ENCODE results near the gene ACOT11. TPM values are rescaled to one million over a fixed set of nuclear protein-coding genes. Genes with fewer than 3 reads are reported as not detected.

The ACOT11 gene
- total RNA-seq, 1 experiment from 2014 or later: 1.9 TPM

- no peak overlapping the region for H3K4me3 ChIP-seq (ENCODE audit: low read depth in 2 of 2, low read length in 2 of 2)
- ChIA-PET CTCF (no interaction called here), POLR2A (no interaction called here)
- H3K4me1 ChIP-seq (ENCODE audit: control insufficient read depth, insufficient read depth, low read length): no peaks in the 10 kb centered on the region
- DNase-seq (ENCODE audit: low read depth, low spot score) (no peak), ATAC-seq (no peak)
- intact Hi-C loops (cut with micrococcal nuclease; ENCODE audit: unreplicated experiment) (no loop called here), in situ Hi-C loops (cut with HindIII; ENCODE audit: low pct_unique_long_range_greater_than_20kb, low sequenced_read_pairs) (no loop called here)
- no TSS peak for BruUV-seq (replicated peaks)
- H3K36me3 ChIP-seq (ENCODE audit: control insufficient read depth, insufficient read depth, low read length): no peaks in the 10 kb centered on the region
- no peaks in the 10 kb centered on the region for H3K27me3 ChIP-seq (ENCODE audit: control insufficient read depth, insufficient read depth, low read length)
- no peaks in the 10 kb centered on the region for H3K9me3 ChIP-seq (ENCODE audit: control insufficient read depth, insufficient read depth, low read depth, low read length)
- TF ChIP-seq TCF7L2 (IDR thresholded peaks at IDR 0.05; ENCODE audit: low read depth, low read length): no peak
- TF ChIP-seq REST (IDR thresholded peaks at IDR 0.05; ENCODE audit: insufficient read depth in 1 of 2, low read depth in 2 of 2, low read length in 1 of 2): no peak
- no peak for TF ChIP-seq POLR2AphosphoS5 (IDR thresholded peaks at IDR 0.05; ENCODE audit: low read depth, low read length)
- TF ChIP-seq CTCF (IDR thresholded peaks at IDR 0.05): no peak
- TF ChIP-seq SIN3A (IDR thresholded peaks at IDR 0.05; ENCODE audit: borderline replicate concordance, insufficient read depth, low read depth, low read length): no peak
- no peak overlapping the region for H3K27ac ChIP-seq (ENCODE audit: low read length)
These were observed 18.6 kb downstream of the ACOT11 start for GRCh38 chr1:54566438-54567141.

DNA sequence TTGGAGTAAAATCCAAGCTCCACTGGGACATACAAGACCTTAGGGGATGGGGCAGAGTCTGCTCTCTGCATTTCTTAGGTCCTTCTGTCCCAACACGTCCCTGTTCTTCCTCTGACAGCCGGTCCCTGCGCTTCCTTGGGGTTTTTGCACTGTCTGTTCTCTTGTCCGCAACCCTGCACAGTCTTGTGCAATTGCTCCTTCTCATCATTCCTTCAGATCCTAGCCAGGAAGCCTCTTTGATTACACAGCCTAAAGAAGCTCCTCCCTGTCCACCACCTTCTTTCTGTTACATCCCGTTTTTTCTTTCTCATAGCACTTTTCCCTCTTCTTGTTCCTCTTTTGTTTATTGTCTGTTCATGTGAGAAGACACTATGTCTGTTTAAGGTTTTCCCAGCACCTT lies 19.9 kb downstream of the ACOT11 start:
- H3K36me3 ChIP-seq (ENCODE audit: control insufficient read depth, insufficient read depth, low read length): no peaks in the 10 kb centered on the region
- H3K27ac ChIP-seq (ENCODE audit: low read length): no peak overlapping the region
- H3K27me3 ChIP-seq (ENCODE audit: control insufficient read depth, insufficient read depth, low read length): no peaks in the 10 kb centered on the region
- DNase-seq (ENCODE audit: low read depth, low spot score): no peak
- TF ChIP-seq SIN3A (IDR thresholded peaks at IDR 0.05; ENCODE audit: borderline replicate concordance, insufficient read depth, low read depth, low read length) (no peak), REST (IDR thresholded peaks at IDR 0.05; ENCODE audit: insufficient read depth in 1 of 2, low read depth in 2 of 2, low read length in 1 of 2) (no peak), POLR2AphosphoS5 (IDR thresholded peaks at IDR 0.05; ENCODE audit: low read depth, low read length) (no peak), CTCF (IDR thresholded peaks at IDR 0.05) (no peak), TCF7L2 (IDR thresholded peaks at IDR 0.05; ENCODE audit: low read depth, low read length) (no peak)
- no TSS peak for BruUV-seq (replicated peaks)
- no peaks in the 10 kb centered on the region for H3K9me3 ChIP-seq (ENCODE audit: control insufficient read depth, insufficient read depth, low read depth, low read length)
- no peaks in the 10 kb centered on the region for H3K4me1 ChIP-seq (ENCODE audit: control insufficient read depth, insufficient read depth, low read length)
- CTCF ChIA-PET: no interaction called here
- in situ Hi-C loops (cut with HindIII; ENCODE audit: low pct_unique_long_range_greater_than_20kb, low sequenced_read_pairs) (no loop called here), intact Hi-C loops (cut with micrococcal nuclease; ENCODE audit: unreplicated experiment) (no loop called here)
- no peak overlapping the region for H3K4me3 ChIP-seq (ENCODE audit: low read depth in 2 of 2, low read length in 2 of 2)
- POLR2A ChIA-PET: interaction anchor here (0.7 kb wide), 1 partner anchor 25 kb away, joined by 10 read pairs; no protein-coding TSS in a partner anchor
- no peak for ATAC-seq
